Epithelial cell of esophagus (primary cell): ENCODE measurements around the gene FGD3.

ENCODE experiments used
- DNase-seq: peaks from one replicate; pipeline ENCODE4 v3.0.0; 2010; ENCODE audit warnings: low read depth
- H3K4me3 ChIP-seq: 2 replicates; pipeline ENCODE4 v1.5.1; 2011; ENCODE audit warnings: mild to moderate bottlenecking, low read length, control low read depth
- TF ChIP-seq, protein P1 (sequence below): IDR thresholded peaks from 2 replicates; pipeline ENCODE4 v1.5.1; 2011; ENCODE audit warnings: low read depth, mild to moderate bottlenecking, low read length, control low read depth, inconsistent platforms; ENCODE audit not compliant: insufficient read depth; ENCODE audit errors: missing control alignments

FGD3 gene

DNA sequence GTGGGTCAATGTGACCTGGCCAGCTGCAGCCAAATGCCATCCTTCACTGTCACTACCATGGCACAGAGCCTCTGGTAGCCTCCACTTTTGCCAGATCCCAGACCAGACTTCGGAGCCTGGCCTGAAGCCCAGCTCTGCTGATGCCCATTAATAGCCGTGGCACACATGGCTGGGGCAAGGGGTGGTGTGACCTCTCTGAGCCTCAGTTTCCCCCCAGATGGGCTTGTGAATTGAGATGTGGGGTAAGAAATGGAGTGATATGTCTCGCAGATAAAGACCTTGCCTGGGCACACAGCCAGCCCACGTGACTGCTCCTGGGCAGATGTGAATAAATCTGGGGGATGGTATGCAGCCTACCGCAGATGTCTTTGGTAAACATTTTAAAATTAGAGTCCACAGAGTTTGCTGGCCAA lies 125.1 kb downstream of the FGD3 start:
- H3K4me3 ChIP-seq, result no peak overlapping the region
- TF ChIP-seq, protein P1, sequence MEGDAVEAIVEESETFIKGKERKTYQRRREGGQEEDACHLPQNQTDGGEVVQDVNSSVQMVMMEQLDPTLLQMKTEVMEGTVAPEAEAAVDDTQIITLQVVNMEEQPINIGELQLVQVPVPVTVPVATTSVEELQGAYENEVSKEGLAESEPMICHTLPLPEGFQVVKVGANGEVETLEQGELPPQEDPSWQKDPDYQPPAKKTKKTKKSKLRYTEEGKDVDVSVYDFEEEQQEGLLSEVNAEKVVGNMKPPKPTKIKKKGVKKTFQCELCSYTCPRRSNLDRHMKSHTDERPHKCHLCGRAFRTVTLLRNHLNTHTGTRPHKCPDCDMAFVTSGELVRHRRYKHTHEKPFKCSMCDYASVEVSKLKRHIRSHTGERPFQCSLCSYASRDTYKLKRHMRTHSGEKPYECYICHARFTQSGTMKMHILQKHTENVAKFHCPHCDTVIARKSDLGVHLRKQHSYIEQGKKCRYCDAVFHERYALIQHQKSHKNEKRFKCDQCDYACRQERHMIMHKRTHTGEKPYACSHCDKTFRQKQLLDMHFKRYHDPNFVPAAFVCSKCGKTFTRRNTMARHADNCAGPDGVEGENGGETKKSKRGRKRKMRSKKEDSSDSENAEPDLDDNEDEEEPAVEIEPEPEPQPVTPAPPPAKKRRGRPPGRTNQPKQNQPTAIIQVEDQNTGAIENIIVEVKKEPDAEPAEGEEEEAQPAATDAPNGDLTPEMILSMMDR, result no peak
- DNase-seq, result no peak

DNA sequence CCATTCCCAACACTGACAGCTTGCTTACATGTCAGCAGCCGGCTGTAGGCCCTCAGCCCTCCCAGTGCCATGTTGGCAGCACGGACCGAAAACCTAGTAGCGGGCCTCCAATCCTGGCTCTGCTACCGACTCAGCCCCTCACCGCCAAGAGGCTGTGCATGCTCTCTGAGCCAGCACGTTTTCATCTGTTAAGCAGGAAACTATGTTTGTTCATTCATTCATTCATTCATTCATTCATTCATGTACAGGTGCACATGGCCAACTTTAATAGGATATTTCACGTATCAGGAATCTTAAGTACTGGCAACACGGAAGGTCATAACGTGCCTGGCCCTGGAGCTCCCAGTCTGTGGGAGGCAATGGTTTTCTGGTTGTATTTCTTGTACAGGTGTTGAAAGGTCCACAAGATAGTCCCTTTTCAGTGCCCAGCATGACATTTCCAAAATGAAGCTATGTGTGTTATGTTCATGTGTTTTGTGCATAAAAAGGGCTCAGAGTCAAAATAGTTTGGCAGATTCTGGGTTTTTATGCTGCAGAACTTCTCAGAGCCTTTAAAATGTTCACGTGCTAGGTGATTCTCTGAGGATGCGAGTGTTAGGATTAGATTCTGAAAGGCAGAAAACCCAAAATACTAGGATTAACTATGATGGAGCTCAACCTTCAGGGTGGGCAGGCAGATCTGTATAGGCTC lies 128.9 kb downstream of the FGD3 start:
- TF ChIP-seq, protein P1, result no peak
- no peak for DNase-seq
- no peak overlapping the region for H3K4me3 ChIP-seq

DNA sequence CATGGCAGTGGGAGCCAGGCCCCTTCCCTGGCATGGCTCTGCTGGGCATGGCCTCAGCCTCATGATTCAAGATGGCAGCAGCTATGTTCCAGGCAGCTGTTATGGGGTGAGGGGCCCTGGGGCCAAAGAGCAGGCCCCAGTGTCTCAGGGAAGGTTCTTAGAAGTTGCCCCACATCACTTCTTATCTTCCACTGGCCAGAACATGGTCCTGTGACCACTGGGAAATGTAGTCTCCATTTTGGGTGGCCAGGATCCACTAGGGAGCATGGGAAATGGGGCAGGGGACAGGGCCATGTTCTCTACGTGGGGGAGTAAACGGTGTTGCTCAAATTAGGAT lies 129.4 kb downstream of the FGD3 start:
- H3K4me3 ChIP-seq, result no peak overlapping the region
- no peak for DNase-seq
- TF ChIP-seq, protein P1, result no peak

DNA sequence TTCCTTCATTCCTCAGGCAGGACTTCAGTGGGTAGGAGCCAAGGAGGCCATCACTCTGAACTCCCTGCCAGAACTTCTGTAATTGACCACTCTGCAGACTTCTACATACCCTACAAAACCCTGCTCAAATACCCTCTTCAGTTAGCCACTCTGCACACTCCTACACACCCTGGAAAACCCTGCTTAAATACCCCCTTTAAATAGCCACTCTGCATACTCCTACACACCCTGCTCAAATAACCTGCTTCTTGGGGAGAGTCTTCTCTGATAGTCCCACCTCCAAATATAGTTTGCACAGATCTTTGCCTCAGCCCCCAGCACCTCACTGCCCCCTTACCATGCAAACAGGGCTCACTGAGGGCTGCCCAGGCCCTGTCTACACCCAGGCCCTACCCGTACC lies 130.0 kb downstream of the FGD3 start:
- TF ChIP-seq, protein P1, result no peak
- no peak overlapping the region for H3K4me3 ChIP-seq
- DNase-seq, result no peak

DNA sequence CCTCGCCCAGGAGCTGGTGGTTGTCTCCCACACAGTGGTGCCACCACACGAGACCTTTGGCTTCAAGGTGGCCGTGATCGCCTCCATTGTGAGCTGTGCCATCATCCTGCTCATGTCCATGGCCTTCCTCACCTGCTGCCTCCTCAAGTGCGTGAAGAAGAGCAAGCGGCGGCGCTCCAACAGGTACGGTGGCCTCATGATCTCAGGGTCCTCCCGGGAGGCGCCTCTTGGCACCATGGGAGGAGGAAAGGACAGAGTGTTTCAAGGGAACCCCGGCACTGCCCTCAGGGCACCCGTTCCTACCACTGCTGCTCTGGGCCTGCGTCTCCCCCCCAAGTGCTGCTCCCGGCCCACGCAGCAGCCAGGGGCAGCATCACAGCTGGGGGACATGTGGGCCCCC lies 130.5 kb downstream of the FGD3 start:
- no peak for DNase-seq

DNA sequence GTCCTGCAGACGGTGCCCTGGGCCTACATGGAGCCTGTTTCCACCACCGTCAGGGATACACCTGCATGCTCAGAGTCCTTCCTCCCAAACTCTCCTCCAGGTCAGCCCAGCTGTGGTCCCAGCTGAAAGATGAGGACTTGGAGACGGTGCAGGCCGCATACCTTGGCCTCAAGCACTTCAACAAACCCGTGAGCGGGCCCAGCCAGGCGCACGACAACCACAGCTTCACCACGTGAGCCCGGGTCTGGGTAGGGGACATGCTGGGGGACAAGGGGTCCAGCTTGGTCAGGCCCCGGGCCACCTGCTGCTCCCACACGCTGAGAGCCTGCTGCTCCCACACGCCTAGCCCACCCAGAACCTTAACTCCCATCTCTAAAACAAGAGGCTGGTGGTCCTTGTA lies 132.0 kb downstream of the FGD3 start:
- no peak overlapping the region for H3K4me3 ChIP-seq
- DNase-seq, result no peak
- TF ChIP-seq, protein P1, result no peak

More for the DNA sequence above, 130.5 kb downstream of the FGD3 start:
- no peak overlapping the region for H3K4me3 ChIP-seq
- TF ChIP-seq, protein P1, result no peak

DNA sequence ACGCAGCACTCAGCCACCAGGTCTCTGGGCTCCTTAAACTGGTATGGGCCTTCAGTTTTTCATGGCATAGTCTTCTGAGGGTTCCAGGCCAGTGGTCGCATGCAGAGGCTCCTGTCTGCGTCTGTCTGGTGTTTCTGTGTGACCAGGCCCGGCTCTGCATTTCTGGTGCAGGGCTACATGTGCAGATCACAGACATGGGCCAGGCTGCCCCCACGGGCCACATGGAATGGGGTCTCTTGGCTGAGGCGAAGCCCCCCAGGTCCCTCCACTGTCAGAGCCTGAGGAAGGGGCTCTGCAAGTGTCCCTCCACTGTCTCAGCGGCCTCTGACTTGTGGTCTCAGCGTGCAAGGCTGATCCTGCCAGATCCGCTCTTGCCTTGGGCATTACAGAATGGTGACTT lies 133.1 kb downstream of the FGD3 start:
- TF ChIP-seq, protein P1, result no peak
- no peak overlapping the region for H3K4me3 ChIP-seq
- no peak for DNase-seq
